OCI-LY1 (cell line): Measurements from ENCODE around the gene SOCS7.

Experiments
- H2AFZ ChIP-seq: fragments of 200-600 bp; sonication (generic), shearing (Covaris generic); 2 replicates; pipeline ENCODE4 v1.6.0; 2014; ENCODE audit warnings: antibody characterized with exemption, mild to moderate bottlenecking, low read length
- H3F3A ChIP-seq: fragments of 200-600 bp; sonication (generic), shearing (Covaris generic); 2 replicates; pipeline ENCODE4 v1.6.0; 2014; ENCODE audit warnings: mild to moderate bottlenecking, antibody characterized with exemption, low read length, moderate library complexity; ENCODE audit not compliant: insufficient read depth
- H3K27ac ChIP-seq: fragments of 200-600 bp; sonication (generic); 2 replicates; pipeline ENCODE4 v1.5.1; 2014; ENCODE audit warnings: low read length, mixed run types, mild to moderate bottlenecking, low read depth; ENCODE audit not compliant: poor library complexity, severe bottlenecking
- H3K27me3 ChIP-seq: fragments of 200-600 bp; sonication (generic); 2 replicates; pipeline ENCODE4 v1.6.0; 2014; ENCODE audit warnings: antibody characterized with exemption, mild to moderate bottlenecking, low read length, moderate library complexity; ENCODE audit not compliant: insufficient read depth
- H3K36me3 ChIP-seq: fragments of 200-600 bp; sonication (generic); 2 replicates; pipeline ENCODE4 v1.6.1; 2014; ENCODE audit warnings: mild to moderate bottlenecking, antibody characterized with exemption, low read length, moderate library complexity, mixed read lengths; ENCODE audit not compliant: insufficient read depth
- H3K4me1 ChIP-seq: fragments of 200-600 bp; sonication (generic); 2 replicates; pipeline ENCODE4 v1.5.1; 2014; ENCODE audit warnings: mild to moderate bottlenecking, low read length, moderate library complexity; ENCODE audit not compliant: insufficient read depth, severe bottlenecking
- H3K4me2 ChIP-seq: fragments of 200-600 bp; sonication (generic), shearing (Covaris generic); 2 replicates; pipeline ENCODE4 v1.6.1; 2014; ENCODE audit warnings: low read length
- H3K4me3 ChIP-seq: fragments of 200-600 bp; sonication (generic); 2 replicates; pipeline ENCODE4 v1.5.1; 2014; ENCODE audit warnings: low read length, low read depth, mild to moderate bottlenecking, mixed read lengths; ENCODE audit not compliant: poor library complexity, severe bottlenecking
- H3K79me2 ChIP-seq: fragments of 200-600 bp; shearing (Covaris generic); 2 replicates; pipeline ENCODE4 v1.6.1; 2016; ENCODE audit warnings: mixed run types, low read length, mixed read lengths; ENCODE audit not compliant: insufficient read depth
- H3K9ac ChIP-seq: fragments of 200-600 bp; sonication (generic), shearing (Covaris generic); 2 replicates; pipeline ENCODE4 v1.6.1; 2014; ENCODE audit warnings: mild to moderate bottlenecking, low read length, mixed read lengths
- H3K9me2 ChIP-seq: fragments of 200-600 bp; sonication (generic), shearing (Covaris generic); 2 replicates; pipeline ENCODE4 v1.6.1; 2014; ENCODE audit warnings: low read depth, mild to moderate bottlenecking, low read length, mixed read lengths
- H3K9me3 ChIP-seq: fragments of 200-600 bp; shearing (Covaris generic); 2 replicates; pipeline ENCODE4 v1.6.1; 2014; ENCODE audit warnings: low read length, mixed read lengths
- H4K20me1 ChIP-seq: fragments of 200-600 bp; sonication (generic), shearing (Covaris generic); 2 replicates; pipeline ENCODE4 v1.6.0; 2016; ENCODE audit warnings: mild to moderate bottlenecking, low read length; ENCODE audit not compliant: insufficient read depth
- CTCF ChIP-seq: fragments of 200-600 bp; sonication (generic), shearing (Covaris generic); IDR thresholded peaks from 2 replicates; pipeline ENCODE4 v1.5.1; 2017; ENCODE audit warnings: mild to moderate bottlenecking, antibody characterized with exemption, low read length, moderate library complexity, mixed read lengths
- EZH2 ChIP-seq: fragments of 200-600 bp; sonication (generic), shearing (Covaris generic); IDR thresholded peaks from 2 replicates; pipeline ENCODE4 v1.8.0; 2017; ENCODE audit warnings: borderline replicate concordance, mixed run types, mild to moderate bottlenecking, antibody characterized with exemption, low read length, moderate library complexity, mixed read lengths

Gene SOCS7

DNA sequence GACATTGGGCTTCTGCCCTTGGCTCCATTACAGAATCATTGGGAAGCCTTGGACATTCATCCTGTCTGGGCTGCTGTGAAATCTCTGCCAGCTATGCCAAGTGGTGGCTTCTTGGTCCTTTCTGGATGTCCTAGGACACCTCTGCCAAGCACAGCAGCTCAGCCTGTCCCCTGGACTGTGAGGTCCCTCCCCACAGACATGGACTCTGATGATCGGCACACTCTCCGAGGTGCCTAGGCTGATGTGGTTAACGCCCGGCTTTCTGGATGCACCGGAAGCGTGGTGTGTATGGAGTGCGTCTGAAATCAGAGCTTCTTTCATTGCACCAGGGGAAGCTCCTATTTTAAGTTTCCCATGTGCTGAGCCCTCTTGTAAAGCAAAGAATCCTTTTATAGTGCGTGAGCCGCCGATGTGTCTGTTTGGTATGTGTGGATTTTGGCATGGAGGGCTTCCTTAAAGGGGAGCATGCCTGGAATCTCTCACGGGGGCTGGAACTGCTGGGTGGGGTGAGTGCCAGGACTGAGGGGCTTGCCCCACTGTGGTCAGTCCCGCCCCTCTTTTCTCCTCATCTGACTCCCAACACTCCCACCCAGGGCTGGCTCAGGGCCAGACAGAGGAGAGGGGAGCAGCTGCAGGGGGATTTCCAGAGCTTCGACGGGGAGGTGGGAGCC, 69.7 kb downstream of the SOCS7 start:
- H3K27ac ChIP-seq: no peak overlapping the region
- no peaks in the 10 kb centered on the region for H3K36me3 ChIP-seq
- no peaks in the 10 kb centered on the region for H3K79me2 ChIP-seq
- no peaks in the 10 kb centered on the region for H3K27me3 ChIP-seq
- no peak overlapping the region for H2AFZ ChIP-seq
- no peak overlapping the region for H3K9ac ChIP-seq
- H3K4me2 ChIP-seq: no peak overlapping the region
- no peaks in the 10 kb centered on the region for H3F3A ChIP-seq
- no peak for TF ChIP-seq EZH2
- TF ChIP-seq CTCF: no peak
- H3K4me3 ChIP-seq: no peak overlapping the region
- no peaks in the 10 kb centered on the region for H3K9me2 ChIP-seq
- H3K4me1 ChIP-seq: no peaks in the 10 kb centered on the region
- no peaks in the 10 kb centered on the region for H3K9me3 ChIP-seq
- H4K20me1 ChIP-seq: no peaks in the 10 kb centered on the region

GRCh38 chr17:38421871-38422827, 70.5 kb downstream of the SOCS7 start:
- Histone ChIP-seq H3F3A (no peaks in the 10 kb centered on the region), H3K9me2 (no peaks in the 10 kb centered on the region), H3K4me1 (no peaks in the 10 kb centered on the region), H3K36me3 (no peaks in the 10 kb centered on the region), H3K4me2 (no peak overlapping the region), H3K9me3 (no peaks in the 10 kb centered on the region), H3K9ac (no peak overlapping the region), H4K20me1 (no peaks in the 10 kb centered on the region), H3K27me3 (no peaks in the 10 kb centered on the region), H3K27ac (no peak overlapping the region), H3K79me2 (no peaks in the 10 kb centered on the region), H2AFZ (no peak overlapping the region), H3K4me3 (no peak overlapping the region)
- TF ChIP-seq CTCF: no peak
- TF ChIP-seq EZH2: no peak

- no peaks in the 10 kb centered on the region for H3K27me3 ChIP-seq
Measured at GRCh38 chr17:38424297-38424972, 72.8 kb downstream of the SOCS7 start.

More at GRCh38 chr17:38424297-38424972, 72.8 kb downstream of the SOCS7 start:
- H4K20me1 ChIP-seq: no peaks in the 10 kb centered on the region
- no peaks in the 10 kb centered on the region for H3K36me3 ChIP-seq
- H3K4me2 ChIP-seq: no peak overlapping the region
- no peak overlapping the region for H2AFZ ChIP-seq
- TF ChIP-seq EZH2 (no peak), CTCF (no peak)
- H3K79me2 ChIP-seq: no peaks in the 10 kb centered on the region
- H3F3A ChIP-seq: no peaks in the 10 kb centered on the region
- no peaks in the 10 kb centered on the region for H3K9me3 ChIP-seq
- H3K4me3 ChIP-seq: no peak overlapping the region
- no peaks in the 10 kb centered on the region for H3K9me2 ChIP-seq
- H3K9ac ChIP-seq: no peak overlapping the region
- no peak overlapping the region for H3K27ac ChIP-seq
- H3K4me1 ChIP-seq: peaks cover 5% of the 10 kb centered on the region
